HFF-Myc (cell line): ENCODE results near the gene NLRC5.

Experiments
- DNase-seq: peaks from one replicate; pipeline ENCODE4 v3.0.0-alpha.2; 2011; ENCODE audit warnings: low read depth; ENCODE audit errors: extremely low read depth
- H3K4me3 ChIP-seq: replicated peaks from 2 replicates; pipeline ENCODE4 v1.5.1; 2011; ENCODE audit warnings: low read depth, mild to moderate bottlenecking, control low read depth, low read length
- CTCF ChIP-seq: IDR thresholded peaks from 2 replicates; pipeline ENCODE4 v1.5.1; 2012; ENCODE audit warnings: mild to moderate bottlenecking, low read depth, low read length, control low read depth; ENCODE audit errors: missing control alignments

The NLRC5 gene

GRCh38 chr16:56974549-56975300 is 14.6 kb upstream of the NLRC5 start:
- no peak for DNase-seq
- no peak overlapping the region for H3K4me3 ChIP-seq
- no peak for TF ChIP-seq CTCF

- H3K4me3 ChIP-seq = no peak overlapping the region
- DNase-seq = no peak
- no peak for TF ChIP-seq CTCF
Observed at GRCh38 chr16:56975714-56976113, 13.6 kb upstream of the NLRC5 start.

- DNase-seq = no peak
- TF ChIP-seq CTCF = no peak
- no peak overlapping the region for H3K4me3 ChIP-seq
Observed at GRCh38 chr16:56977216-56977615, 12.1 kb upstream of the NLRC5 start.

- H3K4me3 ChIP-seq = no peak overlapping the region
- no peak for TF ChIP-seq CTCF
- no peak for DNase-seq
Observed at GRCh38 chr16:56977823-56978430, 11.4 kb upstream of the NLRC5 start.

GRCh38 chr16:56980201-56980535 is 9.2 kb upstream of the NLRC5 start:
- no peak overlapping the region for H3K4me3 ChIP-seq
- no peak for DNase-seq
- no peak for TF ChIP-seq CTCF

- no peak overlapping the region for H3K4me3 ChIP-seq
- DNase-seq = no peak
- no peak for TF ChIP-seq CTCF
Observed at GRCh38 chr16:56980792-56981724, 8.3 kb upstream of the NLRC5 start.
